Smooth muscle cell (in vitro differentiated cells): ENCODE measurements around the gene PTPRG. TPM values are rescaled to one million over a fixed set of nuclear protein-coding genes. Genes with fewer than 3 reads are reported as not detected.
A peak's percentile ranks its signal among the peaks of the same experiment; 100 is the strongest.

Experiments used
- DNase-seq: peaks from one replicate; lab custom pipeline; 2025; ENCODE audit not compliant: unreplicated experiment; lab: John Stamatoyannopoulos, UW
- H2AFZ ChIP-seq: fragments of 200-600 bp; sonication (generic); 2 replicates; pipeline ENCODE4 v1.6.0; 2016; ENCODE audit warnings: antibody characterized with exemption, low read depth, mild to moderate bottlenecking
- H3F3A ChIP-seq: fragments of 200-600 bp; sonication (generic); 2 replicates; pipeline ENCODE4 v1.6.0; 2017; ENCODE audit warnings: antibody characterized with exemption, low read depth
- H3K27ac ChIP-seq: fragments of 200-600 bp; sonication (generic); 2 replicates; pipeline ENCODE4 v1.5.1; 2016; ENCODE audit warnings: low read depth, mild to moderate bottlenecking
- H3K27me3 ChIP-seq: fragments of 200-600 bp; sonication (generic); 2 replicates; pipeline ENCODE4 v1.6.1; 2016; ENCODE audit warnings: low read depth, mild to moderate bottlenecking
- H3K36me3 ChIP-seq: fragments of 200-600 bp; sonication (generic); 2 replicates; pipeline ENCODE4 v1.5.1; 2016; ENCODE audit warnings: low read depth
- H3K4me1 ChIP-seq: fragments of 200-600 bp; sonication (generic); 2 replicates; pipeline ENCODE4 v1.5.1; 2016; ENCODE audit warnings: low read depth
- H3K4me2 ChIP-seq: fragments of 200-600 bp; sonication (generic); 2 replicates; pipeline ENCODE4 v1.6.0; 2016; ENCODE audit warnings: mild to moderate bottlenecking
- H3K4me3 ChIP-seq: fragments of 200-600 bp; sonication (generic); 2 replicates; pipeline ENCODE4 v1.5.1; 2016; ENCODE audit warnings: mild to moderate bottlenecking
- H3K79me2 ChIP-seq: fragments of 200-600 bp; sonication (generic); 2 replicates; pipeline ENCODE4 v1.6.0; 2016; ENCODE audit warnings: low read depth, mild to moderate bottlenecking
- H3K9ac ChIP-seq: fragments of 200-600 bp; sonication (generic); 2 replicates; pipeline ENCODE4 v1.6.0; 2016; ENCODE audit warnings: low read depth
- H3K9me3 ChIP-seq: fragments of 200-600 bp; sonication (generic); replicated peaks from 2 replicates; pipeline ENCODE4 v1.5.1; 2016; ENCODE audit warnings: low read depth
- H4K20me1 ChIP-seq: fragments of 200-600 bp; sonication (generic); 2 replicates; pipeline ENCODE4 v1.6.0; 2016; ENCODE audit warnings: low read depth
- CTCF ChIP-seq: fragments of 200-600 bp; sonication (generic); IDR thresholded peaks from 2 replicates; pipeline ENCODE4 v1.5.1; 2017; ENCODE audit warnings: borderline replicate concordance, mild to moderate bottlenecking, antibody characterized with exemption; ENCODE audit not compliant: insufficient read depth, poor library complexity, severe bottlenecking
- WGBS: methylation state at CpG from one replicate; pipeline ENCODE4 v1.1.7; 2016; ENCODE audit warnings: low lambda C conversion rate; 5-methylcytosine and 5-hydroxymethylcytosine counted together
- polyA plus RNA-seq: library from polyadenylated mRNA; unstranded; fragments of >200 nt; fragmentation: Nextera tagmentation; extraction: Ambion mirVana; gene quantifications from 2 replicates; pipeline ENCODE4 v1.2.1, GENCODE V29; 2016
- total RNA-seq: library from RNA; depleted of rRNA; stranded (reverse); fragments of >200 nt; gene quantifications from 2 replicates; pipeline ENCODE4 v1.2.3, GENCODE V29; 2014

The PTPRG gene
- total and polyA plus RNA-seq, 2 experiments from 2014 or later = 21.2 to 87.3 TPM

- Histone ChIP-seq H3K9me3 (no peaks in the 10 kb centered on the region), H3K4me1 (no peaks in the 10 kb centered on the region), H3K27ac (no peak overlapping the region), H3K9ac (no peak overlapping the region), H3K36me3 (no peaks in the 10 kb centered on the region), H3K27me3 (no peaks in the 10 kb centered on the region), H3K4me2 (no peak overlapping the region), H3K4me3 (no peak overlapping the region), H3K79me2 (peaks cover 37% of the 10 kb centered on the region), H3F3A (peaks cover 6% of the 10 kb centered on the region), H4K20me1 (peaks cover 99% of the 10 kb centered on the region), H2AFZ (no peak overlapping the region)
- no peak for DNase-seq
- no peak for TF ChIP-seq CTCF
- 88% methylated on average over 2 of the region's 2 CpGs for WGBS
Measured at GRCh38 chr3:61632568-61633175, 71.3 kb downstream of the PTPRG start.

- Histone ChIP-seq H3K4me1 (no peaks in the 10 kb centered on the region), H3K27me3 (no peaks in the 10 kb centered on the region), H4K20me1 (peaks cover 99% of the 10 kb centered on the region), H2AFZ (no peak overlapping the region), H3K36me3 (no peaks in the 10 kb centered on the region), H3K27ac (no peak overlapping the region), H3K9ac (no peak overlapping the region), H3F3A (peaks cover 10% of the 10 kb centered on the region), H3K79me2 (peaks cover 40% of the 10 kb centered on the region), H3K9me3 (no peaks in the 10 kb centered on the region), H3K4me3 (no peak overlapping the region), H3K4me2 (no peak overlapping the region)
- no peak for DNase-seq
- TF ChIP-seq CTCF = no peak
- WGBS = 30% methylated on average over 3 of the region's 3 CpGs
Measured at GRCh38 chr3:61634678-61635077, 73.3 kb downstream of the PTPRG start.

DNA sequence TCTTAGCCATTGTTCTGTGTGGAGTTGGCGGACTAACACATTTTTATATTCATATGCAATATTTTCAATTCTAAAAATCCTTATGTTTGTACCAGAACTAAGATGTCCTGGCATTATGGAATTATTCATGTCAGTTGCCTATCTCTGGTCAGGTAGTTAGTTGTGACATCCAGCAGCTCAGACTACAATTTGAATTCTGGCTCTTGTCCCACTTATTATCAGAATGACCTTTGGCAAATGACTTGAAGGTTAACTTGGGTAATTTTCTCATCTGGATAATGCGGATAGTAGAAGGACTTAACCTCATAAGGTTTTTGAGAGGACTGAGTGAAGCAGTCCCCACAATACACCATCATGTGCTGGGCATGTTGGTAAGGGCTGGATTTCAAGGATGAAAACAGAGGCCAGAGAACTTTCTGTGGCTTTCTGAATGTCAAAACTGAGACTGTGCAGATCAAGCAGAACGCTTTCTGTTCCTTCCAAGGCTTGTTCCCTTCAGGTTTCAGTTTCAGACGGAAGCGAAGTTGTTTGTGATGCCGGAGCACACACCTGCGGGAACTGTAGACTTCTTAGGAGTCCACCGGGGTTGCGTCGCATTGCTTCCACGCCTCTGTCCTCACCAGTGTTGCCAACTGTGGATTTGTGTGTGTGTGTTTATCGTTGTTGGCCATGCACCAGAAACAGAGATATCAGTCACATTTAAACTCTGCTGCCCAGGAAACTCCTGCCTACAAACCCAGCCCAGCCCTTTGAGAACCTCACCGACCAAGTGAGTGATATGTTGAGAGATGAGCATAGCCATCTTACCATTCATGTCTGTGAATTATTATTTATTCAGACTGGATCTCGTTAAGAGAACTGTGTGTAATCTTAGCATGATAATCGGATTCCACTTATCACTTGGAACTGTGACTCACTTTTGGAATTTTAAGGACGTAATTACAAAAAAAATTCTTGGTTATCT, 76.0 kb downstream of the PTPRG start:
- Histone ChIP-seq H3K79me2 (peaks cover 45% of the 10 kb centered on the region), H3K27ac (peak overlapping the region; percentile 47), H3K27me3 (no peaks in the 10 kb centered on the region), H2AFZ (no peak overlapping the region), H3K9me3 (no peaks in the 10 kb centered on the region), H4K20me1 (peaks cover 99% of the 10 kb centered on the region), H3F3A (peaks cover 7% of the 10 kb centered on the region), H3K9ac (no peak overlapping the region), H3K4me2 (peak overlapping the region; percentile 78), H3K4me3 (peak overlapping the region; percentile 35), H3K4me1 (no peaks in the 10 kb centered on the region), H3K36me3 (no peaks in the 10 kb centered on the region)
- no peak for DNase-seq
- no peak for TF ChIP-seq CTCF
- WGBS = 21% methylated on average over 16 of the region's 16 CpGs
